Endothelial cell of umbilical vein (primary cell): ENCODE measurements around the gene WBP2. TPM values are rescaled to one million over a fixed set of nuclear protein-coding genes. Genes with fewer than 3 reads are reported as not detected.

Experiments
- BruUV-seq: library from RNA; stranded (reverse); fragments of 400-500 nt; replicated peaks from 2 replicates; lab custom pipeline; 2021; lab: Mats Ljungman, UMichigan
- CTCF ChIA-PET: fragments of 300-600, 350-600 bp; sonication (Branson Sonifier 250); formaldehyde crosslinking; loops from one replicate; lab custom pipeline; 2021; ENCODE audit warnings: antibody characterized with exemption, inconsistent platforms; lab: Charles Lee
- POLR2A ChIA-PET: fragments of 300-600, 350-600 bp; sonication (Branson Sonifier 250); formaldehyde crosslinking; loops from one replicate; lab custom pipeline; 2021; ENCODE audit warnings: antibody characterized with exemption, inconsistent platforms; lab: Charles Lee
- DNase-seq: peaks from one replicate; pipeline ENCODE4 v3.0.0-alpha.2; 2011; ENCODE audit warnings: low read depth, low spot score
- FAIRE-seq: peaks from 2 replicates; lab custom pipeline; 2011; peaks lifted over from hg19 to GRCh38; lab: Jason Lieb, UNC
- H2AFZ ChIP-seq: 2 replicates; pipeline ENCODE4 v1.6.0; 2012; ENCODE audit warnings: low read depth, low read length, control low read depth, inconsistent platforms
- H3K27ac ChIP-seq: 2 replicates; pipeline ENCODE4 v1.5.1; 2011; ENCODE audit warnings: low read depth, mild to moderate bottlenecking, control low read depth, low read length, moderate library complexity; ENCODE audit not compliant: insufficient read depth
- H3K27me3 ChIP-seq, 2 experiments: 2 replicates each; pipeline versions ENCODE4 v1.6.0 to v1.6.1; 2011; ENCODE audit warnings: low read length in 2 of 2, mixed read lengths in 1 of 2; ENCODE audit not compliant: control insufficient read depth in 2 of 2, insufficient read depth in 2 of 2
- H3K36me3 ChIP-seq, 2 experiments: 2 replicates in 1 of 2; 3 replicates in 1 of 2; pipeline ENCODE4 v1.5.1; 2011; ENCODE audit warnings: low read length in 2 of 2, mild to moderate bottlenecking in 1 of 2, moderate library complexity in 1 of 2; ENCODE audit not compliant: control insufficient read depth in 2 of 2, insufficient read depth in 2 of 2; ENCODE audit errors: extremely low read depth in 1 of 2
- H3K4me1 ChIP-seq: 3 replicates; pipeline ENCODE4 v1.5.1; 2011; ENCODE audit warnings: mild to moderate bottlenecking, low read length; ENCODE audit not compliant: control insufficient read depth, insufficient read depth; ENCODE audit errors: extremely low read depth
- H3K4me2 ChIP-seq: 2 replicates; pipeline ENCODE4 v1.6.1; 2011; ENCODE audit warnings: low read length, control low read depth, mixed read lengths; ENCODE audit not compliant: insufficient read depth
- H3K4me3 ChIP-seq, 3 experiments: fragments of 200-600 bp in 1 of 3; sonication (generic), shearing (Covaris generic) in 1 of 3; replicated peaks in 1 of 3; 2 replicates each; pipeline ENCODE4 v1.5.1; 2011 to 2016; ENCODE audit warnings: control low read depth in 3 of 3, low read length in 3 of 3, mild to moderate bottlenecking in 2 of 3, inconsistent platforms in 1 of 3, low read depth in 1 of 3, moderate library complexity in 1 of 3; ENCODE audit not compliant: insufficient read depth in 1 of 3
- H3K79me2 ChIP-seq: 2 replicates; pipeline ENCODE4 v1.6.0; 2012; ENCODE audit warnings: low read length, inconsistent platforms; ENCODE audit not compliant: control insufficient read depth, insufficient read depth
- H3K9ac ChIP-seq: replicated peaks from 2 replicates; pipeline ENCODE3; 2011; ENCODE audit warnings: low read length, control low read depth; ENCODE audit not compliant: insufficient read depth; ENCODE audit errors: extremely low read depth
- H3K9me1 ChIP-seq: replicated peaks from 3 replicates; pipeline ENCODE4 v1.6.0; 2011; ENCODE audit warnings: mild to moderate bottlenecking, low read length; ENCODE audit not compliant: control insufficient read depth, insufficient read depth; ENCODE audit errors: extremely low read depth
- H3K9me3 ChIP-seq: replicated peaks from 2 replicates; pipeline ENCODE4 v1.5.1; 2012; ENCODE audit warnings: low read length, inconsistent platforms; ENCODE audit not compliant: control insufficient read depth, insufficient read depth
- H4K20me1 ChIP-seq: replicated peaks from 2 replicates; pipeline ENCODE3; 2011; ENCODE audit warnings: mild to moderate bottlenecking, low read length; ENCODE audit not compliant: control insufficient read depth, insufficient read depth; ENCODE audit errors: extremely low read depth
- EZH2 ChIP-seq: IDR thresholded peaks from 2 replicates; pipeline ENCODE4 v1.6.1; 2012; ENCODE audit warnings: borderline replicate concordance, low read depth, mild to moderate bottlenecking, moderate library complexity, low read length, inconsistent platforms; ENCODE audit not compliant: severe bottlenecking
- FOS ChIP-seq: IDR thresholded peaks from 2 replicates; pipeline ENCODE4 v1.6.1; 2011; ENCODE audit warnings: mild to moderate bottlenecking, low read length, moderate library complexity, borderline replicate concordance; ENCODE audit not compliant: insufficient read depth
- GATA2 ChIP-seq: IDR thresholded peaks from 2 replicates; pipeline ENCODE4 v1.7.0; 2011; ENCODE audit warnings: low read depth, mild to moderate bottlenecking, moderate library complexity, mixed read lengths, low read length; ENCODE audit not compliant: insufficient read length, insufficient read depth
- JUN ChIP-seq: IDR thresholded peaks from 2 replicates; pipeline ENCODE4 v1.6.1; 2011; ENCODE audit warnings: borderline replicate concordance, low read depth; ENCODE audit not compliant: insufficient read length, insufficient read depth
- MYC ChIP-seq: IDR thresholded peaks from one replicate; pipeline ENCODE4 v1.6.1; 2011; ENCODE audit warnings: mild to moderate bottlenecking, low read depth, low read length
- POLR2A ChIP-seq: IDR thresholded peaks from 2 replicates; pipeline ENCODE4 v1.6.1; 2012; ENCODE audit warnings: low read depth, mild to moderate bottlenecking, control low read depth, low read length
- POLR2AphosphoS5 ChIP-seq: IDR thresholded peaks from 2 replicates; pipeline ENCODE4 v1.6.1; 2012; ENCODE audit warnings: low read depth, mild to moderate bottlenecking, control low read depth, low read length, moderate library complexity; ENCODE audit not compliant: insufficient read depth
- dilution Hi-C: fragments of 300-500 bp; cut with MboI; formaldehyde crosslinking; loops from one replicate; pipeline ENCODE4 v1.15.0; 2019; ENCODE audit warnings: low sequenced_read_pairs; ENCODE audit not compliant: extremely low pct_ligation_motif_present
- intact Hi-C: fragments of 100-400 bp; cut with micrococcal nuclease; formaldehyde crosslinking; loops from one replicate; pipeline ENCODE4 v1.10.0; 2022
- polyA plus RNA-seq, 4 experiments: library from polyadenylated mRNA; depleted of rRNA in 3 of 4; stranded (reverse) in 3 of 4; unstranded in 1 of 4; fragments of >200 nt; gene quantifications; 2 replicates each; pipeline versions ENCODE4 v1.2.1 to v1.2.3, GENCODE V29; 2011 to 2012; ENCODE audit warnings: missing spikeins in 1 of 4
- total RNA-seq: library from RNA; stranded (reverse); gene quantifications from 2 replicates; pipeline ENCODE4 v1.2.3, GENCODE V29; 2021
- TF ChIP-seq, protein P1 (sequence below), 2 donors: IDR thresholded peaks; 1 replicate in 1 of 2; 2 replicates in 1 of 2; pipeline ENCODE4 v1.5.1; 2011; ENCODE audit warnings: low read length in 2 of 2, mild to moderate bottlenecking in 2 of 2, moderate library complexity in 2 of 2, control low read depth in 1 of 2, inconsistent platforms in 1 of 2, low read depth in 1 of 2; ENCODE audit not compliant: insufficient read depth in 1 of 2; ENCODE audit errors: extremely low read depth in 1 of 2
- TF ChIP-seq, protein P2 (sequence below): IDR thresholded peaks from 2 replicates; pipeline ENCODE4 v1.6.1; 2011; ENCODE audit not compliant: insufficient read depth, insufficient read length

The WBP2 gene
- total and polyA plus RNA-seq, 2 donors (not counting 3 experiments of a cell fraction or from before 2014, with no cell fraction given) = 81.5 to 126 TPM

DNA sequence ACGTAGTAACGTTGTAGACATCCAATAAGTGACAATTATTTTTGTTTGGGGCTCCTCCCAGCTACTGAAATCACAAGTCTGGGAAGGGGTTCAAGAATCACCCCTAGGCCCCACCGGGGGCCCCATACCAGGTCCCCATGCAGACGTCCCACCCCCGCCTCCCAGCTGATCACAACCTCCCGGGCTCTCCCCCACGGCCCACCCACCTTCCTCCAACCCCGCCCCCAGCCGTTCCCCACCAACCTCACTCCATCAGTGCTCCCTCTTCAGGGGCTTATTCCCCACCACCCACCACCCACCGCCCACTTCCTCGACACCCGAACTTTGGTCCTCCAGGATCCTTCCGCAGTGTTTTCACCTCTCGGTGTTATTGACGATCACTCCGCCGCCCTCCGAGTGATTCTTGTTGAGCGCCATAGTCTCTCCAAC, 240 bp downstream of the WBP2 start:
- H3K9me3 ChIP-seq = no peaks in the 10 kb centered on the region
- H3K79me2 ChIP-seq = peaks cover 13% of the 10 kb centered on the region
- H2AFZ ChIP-seq = no peak overlapping the region
- H3K4me2 ChIP-seq = peak overlapping the region; percentile 84
- peaks cover 0 to 13% of the 10 kb centered on the region in 2 experiments for H3K36me3 ChIP-seq
- H3K9ac ChIP-seq = peak overlapping the region; percentile 48
- H3K4me1 ChIP-seq = peaks cover 39% of the 10 kb centered on the region
- intact Hi-C loops (loop anchor here (1.0 to 2.0 kb wide), 6 partner anchors 10 to 70 kb away; partner anchors contain the start of genes TRIM65 and UNK), dilution Hi-C loops (no loop called here)
- no TSS peak for BruUV-seq
- CTCF ChIA-PET = interaction anchor here (0.7 to 11.3 kb wide), 17 partner anchors 9 to 585 kb away, joined by 3 to 241 read pairs (median 6); partner anchors contain the start of genes MRPL38, TRIM47 and TRIM65
- POLR2A ChIA-PET = interaction anchor here (0.6 to 2.8 kb wide), 11 partner anchors 8 to 220 kb away, joined by 3 to 23 read pairs (median 5); partner anchors contain the start of genes FBF1 and GALR2
- peak overlapping the region; percentile 89 for H3K27ac ChIP-seq
- FAIRE-seq (no peak), DNase-seq (no peak)
- no peaks in the 10 kb centered on the region for H3K9me1 ChIP-seq
- no peak for TF ChIP-seq FOS
- TF ChIP-seq, protein P1, sequence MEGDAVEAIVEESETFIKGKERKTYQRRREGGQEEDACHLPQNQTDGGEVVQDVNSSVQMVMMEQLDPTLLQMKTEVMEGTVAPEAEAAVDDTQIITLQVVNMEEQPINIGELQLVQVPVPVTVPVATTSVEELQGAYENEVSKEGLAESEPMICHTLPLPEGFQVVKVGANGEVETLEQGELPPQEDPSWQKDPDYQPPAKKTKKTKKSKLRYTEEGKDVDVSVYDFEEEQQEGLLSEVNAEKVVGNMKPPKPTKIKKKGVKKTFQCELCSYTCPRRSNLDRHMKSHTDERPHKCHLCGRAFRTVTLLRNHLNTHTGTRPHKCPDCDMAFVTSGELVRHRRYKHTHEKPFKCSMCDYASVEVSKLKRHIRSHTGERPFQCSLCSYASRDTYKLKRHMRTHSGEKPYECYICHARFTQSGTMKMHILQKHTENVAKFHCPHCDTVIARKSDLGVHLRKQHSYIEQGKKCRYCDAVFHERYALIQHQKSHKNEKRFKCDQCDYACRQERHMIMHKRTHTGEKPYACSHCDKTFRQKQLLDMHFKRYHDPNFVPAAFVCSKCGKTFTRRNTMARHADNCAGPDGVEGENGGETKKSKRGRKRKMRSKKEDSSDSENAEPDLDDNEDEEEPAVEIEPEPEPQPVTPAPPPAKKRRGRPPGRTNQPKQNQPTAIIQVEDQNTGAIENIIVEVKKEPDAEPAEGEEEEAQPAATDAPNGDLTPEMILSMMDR (IDR thresholded peaks at IDR 0.05; ENCODE audit: extremely low read depth in 1 of 2, insufficient read depth in 1 of 2, low read depth in 1 of 2, low read length in 2 of 2) = no peak
- TF ChIP-seq MYC = no peak
- no peak for TF ChIP-seq POLR2A
- TF ChIP-seq JUN = no peak
- TF ChIP-seq POLR2AphosphoS5 = no peak
- no peak for TF ChIP-seq GATA2
- TF ChIP-seq, protein P2, sequence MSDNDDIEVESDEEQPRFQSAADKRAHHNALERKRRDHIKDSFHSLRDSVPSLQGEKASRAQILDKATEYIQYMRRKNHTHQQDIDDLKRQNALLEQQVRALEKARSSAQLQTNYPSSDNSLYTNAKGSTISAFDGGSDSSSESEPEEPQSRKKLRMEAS = no peak
- TF ChIP-seq EZH2 = no peak
- H3K4me3 ChIP-seq = peak overlapping the region; percentile 19 to 76 (median 70)
- no peaks in the 10 kb centered on the region for H4K20me1 ChIP-seq
- no peaks in the 10 kb centered on the region for H3K27me3 ChIP-seq
